Endodermal cell (in vitro differentiated cells): Measurements from ENCODE around the gene MFNG. TPM values are rescaled to one million over a fixed set of nuclear protein-coding genes. Genes with fewer than 3 reads are reported as not detected.

Experiments
- DNase-seq: peaks from one replicate; pipeline ENCODE4 v3.0.0-alpha.2; 2017
- H3K27ac ChIP-seq: 2 replicates; pipeline ENCODE4 v1.5.1; 2013; ENCODE audit warnings: mild to moderate bottlenecking, low read depth, low read length, moderate library complexity
- H3K27me3 ChIP-seq: 2 replicates; pipeline ENCODE4 v1.6.1; 2013; ENCODE audit warnings: mild to moderate bottlenecking, low read length, moderate library complexity; ENCODE audit not compliant: insufficient read depth, control insufficient read depth, poor library complexity, severe bottlenecking
- H3K36me3 ChIP-seq: 2 replicates; pipeline ENCODE4 v1.7.0; 2013; ENCODE audit warnings: mild to moderate bottlenecking, low read length, moderate library complexity; ENCODE audit not compliant: control insufficient read depth, insufficient read depth
- H3K4me1 ChIP-seq: one replicate; pipeline ENCODE4 v1.7.0; 2013; ENCODE audit warnings: low read length; ENCODE audit not compliant: control insufficient read depth, insufficient read depth
- H3K4me3 ChIP-seq: 2 replicates; pipeline ENCODE4 v1.5.1; 2013; ENCODE audit warnings: mild to moderate bottlenecking, low read length, moderate library complexity
- H3K9ac ChIP-seq: 2 replicates; pipeline ENCODE4 v1.6.1; 2013; ENCODE audit warnings: mild to moderate bottlenecking, low read length, moderate library complexity; ENCODE audit not compliant: poor library complexity, severe bottlenecking; ENCODE audit errors: extremely low read depth
- H3K9me3 ChIP-seq: 2 replicates; pipeline ENCODE4 v1.6.1; 2013; ENCODE audit warnings: mild to moderate bottlenecking, low read length, moderate library complexity; ENCODE audit not compliant: control insufficient read depth
- H3K27ac Mint-ChIP-seq: 2 replicates; pipeline ENCODE4 v1.8.0; 2020; ENCODE audit warnings: mixed read lengths
- H3K27me3 Mint-ChIP-seq: 2 replicates; pipeline ENCODE4 v1.8.0; 2021; ENCODE audit warnings: mild to moderate bottlenecking, mixed read lengths; ENCODE audit not compliant: insufficient read depth
- H3K36me3 Mint-ChIP-seq: 2 replicates; pipeline ENCODE4 v1.8.0; 2020; ENCODE audit warnings: low read depth, mixed read lengths
- H3K4me1 Mint-ChIP-seq: 2 replicates; pipeline ENCODE4 v1.8.0; 2020; ENCODE audit warnings: mixed read lengths
- H3K4me3 Mint-ChIP-seq: 2 replicates; pipeline ENCODE4 v1.8.0; 2020; ENCODE audit warnings: mild to moderate bottlenecking, moderate library complexity, mixed read lengths
- H3K9me3 Mint-ChIP-seq: 2 replicates; pipeline ENCODE4 v1.8.0; 2020; ENCODE audit warnings: mild to moderate bottlenecking, mixed read lengths
- CTCF ChIP-seq: fragments of 200-600 bp; sonication (generic); conservative IDR thresholded peaks from 2 replicates; pipeline ENCODE4 v1.5.0; 2021; ENCODE audit warnings: antibody characterized with exemption, mild to moderate bottlenecking
- WGBS, 2 experiments: methylation state at CpG; one replicate each; pipeline versions ENCODE4 v1.1.5 to v1.1.7; 2013; ENCODE audit warnings: missing lambda C conversion rate in 2 of 2, mixed read lengths in 1 of 2; ENCODE audit not compliant: insufficient coverage in 1 of 2, insufficient read length in 1 of 2; 5-methylcytosine and 5-hydroxymethylcytosine counted together
- total RNA-seq, 2 donors: library from RNA; stranded (reverse); fragmentation: NEBNext Ultra II Directional in 1 of 2; extraction: Animal tissue kit (Norgen Biotek cat#: 25700) in 1 of 2; gene quantifications; 2 replicates in 1 of 2; 3 replicates in 1 of 2; pipeline ENCODE4 v1.2.1, GENCODE V29; 2021

MFNG gene
- total RNA-seq, 2 donors from 2014 or later, result 1.9 to 6.6 TPM

- Mint-ChIP-seq H3K27ac (no peak overlapping the region), H3K4me3 (no peak overlapping the region), H3K27me3 (peaks cover 3% of the 10 kb centered on the region), H3K9me3 (no peaks in the 10 kb centered on the region), H3K4me1 (no peaks in the 10 kb centered on the region), H3K36me3 (no peaks in the 10 kb centered on the region)
- no peak for TF ChIP-seq CTCF
- DNase-seq, result no peak
- Histone ChIP-seq H3K9me3 (no peaks in the 10 kb centered on the region), H3K4me3 (no peak overlapping the region), H3K27ac (no peak overlapping the region), H3K4me1 (no peaks in the 10 kb centered on the region), H3K36me3 (no peaks in the 10 kb centered on the region), H3K9ac (no peak overlapping the region), H3K27me3 (peaks cover 25% of the 10 kb centered on the region)
- 77 to 89% methylated on average over 5 of the region's 5 CpGs for WGBS, 2 experiments
These were observed 23.7 kb downstream of the MFNG start for GRCh38 chr22:37462436-37462835.

DNA sequence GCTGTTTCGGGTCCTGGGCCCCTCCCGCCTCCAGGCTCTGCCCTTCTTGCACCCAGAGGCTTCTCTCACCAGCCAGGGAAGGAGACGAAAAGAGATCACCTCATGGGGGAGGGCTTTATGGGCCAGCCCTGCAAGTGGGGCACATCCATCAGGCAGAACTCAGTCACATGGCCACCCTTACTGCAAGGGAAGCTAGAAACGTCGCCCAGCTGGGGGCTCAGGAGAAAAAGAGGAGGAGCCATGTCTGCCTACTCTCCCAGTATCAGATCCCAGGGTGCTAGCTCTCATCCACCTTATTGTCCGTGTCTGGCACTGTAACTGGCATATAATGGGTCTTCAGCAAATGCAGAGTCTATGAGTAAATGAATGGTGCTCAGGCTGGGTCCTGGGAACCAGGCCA is 24.2 kb downstream of the MFNG start:
- Histone ChIP-seq H3K27ac (no peak overlapping the region), H3K36me3 (no peaks in the 10 kb centered on the region), H3K9me3 (no peaks in the 10 kb centered on the region), H3K27me3 (peaks cover 25% of the 10 kb centered on the region), H3K4me3 (no peak overlapping the region), H3K9ac (no peak overlapping the region), H3K4me1 (no peaks in the 10 kb centered on the region)
- no peak overlapping the region for H3K4me3 Mint-ChIP-seq
- H3K36me3 Mint-ChIP-seq, result no peaks in the 10 kb centered on the region
- H3K27ac Mint-ChIP-seq, result no peak overlapping the region
- H3K9me3 Mint-ChIP-seq, result no peaks in the 10 kb centered on the region
- WGBS, 2 experiments, result 48 to 66% methylated on average over 5 to 6 of the region's 6 CpGs
- peaks cover 3% of the 10 kb centered on the region for H3K27me3 Mint-ChIP-seq
- no peak for DNase-seq
- no peaks in the 10 kb centered on the region for H3K4me1 Mint-ChIP-seq
- TF ChIP-seq CTCF, result no peak

- no peaks in the 10 kb centered on the region for H3K9me3 ChIP-seq
- H3K9ac ChIP-seq, result no peak overlapping the region
- H3K36me3 Mint-ChIP-seq, result no peaks in the 10 kb centered on the region
- no peak for DNase-seq
- peaks cover 2% of the 10 kb centered on the region for H3K4me1 Mint-ChIP-seq
- TF ChIP-seq CTCF, result no peak
- no peak overlapping the region for H3K27ac ChIP-seq
- no peak overlapping the region for H3K27ac Mint-ChIP-seq
- H3K36me3 ChIP-seq, result no peaks in the 10 kb centered on the region
- H3K27me3 ChIP-seq, result peaks cover 25% of the 10 kb centered on the region
- H3K4me3 ChIP-seq, result no peak overlapping the region
- no peak overlapping the region for H3K4me3 Mint-ChIP-seq
- WGBS, 2 experiments, result 94 to 100% methylated on average over 1 to 3 of the region's 3 CpGs
- peaks cover 7% of the 10 kb centered on the region for H3K4me1 ChIP-seq
- H3K9me3 Mint-ChIP-seq, result no peaks in the 10 kb centered on the region
- peaks cover 3% of the 10 kb centered on the region for H3K27me3 Mint-ChIP-seq
These were observed 25.5 kb downstream of the MFNG start for GRCh38 chr22:37460684-37461083.
